ENCODE data around the gene KDM4C. TPM values are rescaled to one million over a fixed set of nuclear protein-coding genes. Genes with fewer than 3 reads are reported as not detected.

The KDM4C gene
- total RNA-seq, 1 experiment from 2014 or later: 7.1 TPM

DNA sequence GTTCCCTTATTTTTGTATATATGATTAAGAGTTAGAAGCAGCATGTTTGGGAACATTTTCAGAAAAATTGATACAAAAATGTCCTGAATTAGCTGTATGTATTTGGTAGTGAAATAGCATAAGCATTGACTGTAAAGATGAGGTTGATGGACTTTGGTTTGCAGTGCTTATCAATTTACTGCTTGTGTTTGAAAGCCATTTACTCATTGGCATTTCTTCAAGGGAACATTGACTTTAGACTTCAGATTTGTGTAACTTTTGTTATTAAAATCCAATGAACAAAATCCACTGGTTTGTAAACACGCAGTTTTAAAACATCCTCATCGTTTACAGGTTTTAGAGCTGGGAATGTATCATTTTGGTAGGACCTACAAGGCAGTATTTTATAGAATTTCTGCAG is 61.3 kb downstream of the KDM4C start:
- CTCF ChIA-PET: no interaction called here
- no TSS peak for BruUV-seq (replicated peaks)
- POLR2A ChIA-PET: no interaction called here
- no peak for ATAC-seq
- Histone ChIP-seq H3K27me3 (ENCODE audit: control insufficient read depth, insufficient read depth, low read length) (no peaks in the 10 kb centered on the region), H3K36me3 (ENCODE audit: control insufficient read depth, insufficient read depth, low read length) (no peaks in the 10 kb centered on the region), H3K4me1 (ENCODE audit: control insufficient read depth, insufficient read depth, low read length) (no peaks in the 10 kb centered on the region), H3K4me3 (ENCODE audit: low read depth in 2 of 2, low read length in 2 of 2) (no peak overlapping the region), H3K9me3 (ENCODE audit: control insufficient read depth, insufficient read depth, low read depth, low read length) (no peaks in the 10 kb centered on the region), H3K27ac (ENCODE audit: low read length) (no peak overlapping the region)
- in situ Hi-C loops (cut with HindIII; ENCODE audit: low pct_unique_long_range_greater_than_20kb, low sequenced_read_pairs): no loop called here
- no peak for DNase-seq (ENCODE audit: low read depth, low spot score)
- TF ChIP-seq POLR2AphosphoS5 (IDR thresholded peaks at IDR 0.05; ENCODE audit: low read depth, low read length): no peak
- TF ChIP-seq SIN3A (IDR thresholded peaks at IDR 0.05; ENCODE audit: borderline replicate concordance, insufficient read depth, low read depth, low read length): no peak
- no peak for TF ChIP-seq TCF7L2 (IDR thresholded peaks at IDR 0.05; ENCODE audit: low read depth, low read length)
- no peak for TF ChIP-seq CTCF (IDR thresholded peaks at IDR 0.05)
- no peak for TF ChIP-seq REST (IDR thresholded peaks at IDR 0.05; ENCODE audit: insufficient read depth in 1 of 2, low read depth in 2 of 2, low read length in 1 of 2)
- intact Hi-C loops (cut with micrococcal nuclease; ENCODE audit: unreplicated experiment): no loop called here

DNA sequence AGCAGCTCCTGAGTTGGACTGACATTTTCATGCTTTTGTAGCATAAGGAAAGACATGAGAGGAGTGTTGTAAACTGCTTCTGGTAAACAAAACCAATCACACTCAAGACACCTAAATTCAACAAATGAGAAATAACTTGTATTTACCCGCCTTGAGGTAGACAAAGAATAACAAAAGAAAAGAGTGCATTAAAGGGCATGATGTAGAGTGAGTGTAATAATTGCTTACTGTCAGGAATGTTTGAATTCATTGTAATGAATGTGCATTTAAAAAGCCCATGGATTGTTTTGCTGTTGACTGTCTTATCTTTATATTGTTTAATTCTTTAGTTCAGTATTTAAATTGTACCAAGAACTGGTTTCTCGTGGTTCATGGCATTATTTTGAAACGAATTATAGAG is 61.8 kb downstream of the KDM4C start:
- Histone ChIP-seq H3K9me3 (ENCODE audit: control insufficient read depth, insufficient read depth, low read depth, low read length) (no peaks in the 10 kb centered on the region), H3K4me3 (ENCODE audit: low read depth in 2 of 2, low read length in 2 of 2) (no peak overlapping the region), H3K4me1 (ENCODE audit: control insufficient read depth, insufficient read depth, low read length) (no peaks in the 10 kb centered on the region), H3K27ac (ENCODE audit: low read length) (no peak overlapping the region), H3K27me3 (ENCODE audit: control insufficient read depth, insufficient read depth, low read length) (no peaks in the 10 kb centered on the region), H3K36me3 (ENCODE audit: control insufficient read depth, insufficient read depth, low read length) (no peaks in the 10 kb centered on the region)
- ATAC-seq (no peak), DNase-seq (ENCODE audit: low read depth, low spot score) (no peak)
- POLR2A ChIA-PET: no interaction called here
- in situ Hi-C loops (cut with HindIII; ENCODE audit: low pct_unique_long_range_greater_than_20kb, low sequenced_read_pairs): no loop called here
- no TSS peak for BruUV-seq (replicated peaks)
- CTCF ChIA-PET: no interaction called here
- intact Hi-C loops (cut with micrococcal nuclease; ENCODE audit: unreplicated experiment): no loop called here
- no peak for TF ChIP-seq REST (IDR thresholded peaks at IDR 0.05; ENCODE audit: insufficient read depth in 1 of 2, low read depth in 2 of 2, low read length in 1 of 2)
- TF ChIP-seq CTCF (IDR thresholded peaks at IDR 0.05): no peak
